H1 (cell line): ENCODE measurements around the gene RIT2. TPM values are rescaled to one million over a fixed set of nuclear protein-coding genes. Genes with fewer than 3 reads are reported as not detected.

ENCODE experiments used
- CTCF ChIA-PET: fragments of 300-600 bp; sonication (Branson Sonifier 250); formaldehyde crosslinking; loops from one replicate; lab custom pipeline; 2021; ENCODE audit not compliant: partially characterized antibody; lab: Charles Lee
- POLR2A ChIA-PET: fragments of 300-600 bp; sonication (Branson Sonifier 250); formaldehyde crosslinking; loops from one replicate; lab custom pipeline; 2021; ENCODE audit warnings: inconsistent platforms; ENCODE audit not compliant: partially characterized antibody; lab: Charles Lee
- DNase-seq, 2 experiments: peaks; one replicate each; pipeline versions ENCODE4 v3.0.0 to v3.0.0-alpha.2; 2010 to 2022; ENCODE audit warnings: low spot score in 2 of 2, low read depth in 1 of 2, mixed read lengths in 1 of 2
- FAIRE-seq: peaks from 2 replicates; lab custom pipeline; 2011; peaks lifted over from hg19 to GRCh38; lab: Jason Lieb, UNC
- H2AFZ ChIP-seq: 2 replicates; pipeline ENCODE4 v1.8.1; 2012; ENCODE audit warnings: low read length, inconsistent platforms
- H2AK5ac ChIP-seq: 2 replicates; pipeline ENCODE4 v1.6.1; 2013; ENCODE audit warnings: low read depth, low read length
- H2BK120ac ChIP-seq: replicated peaks from 2 replicates; pipeline ENCODE3; 2013; ENCODE audit warnings: low read depth, low read length, inconsistent platforms
- H2BK12ac ChIP-seq: 2 replicates; pipeline ENCODE4 v1.6.1; 2013; ENCODE audit warnings: low read depth, low read length
- H2BK15ac ChIP-seq: 2 replicates; pipeline ENCODE4 v1.6.1; 2013; ENCODE audit warnings: low read length
- H2BK20ac ChIP-seq: 2 replicates; pipeline ENCODE4 v1.6.1; 2013; ENCODE audit warnings: low read length
- H2BK5ac ChIP-seq: 2 replicates; pipeline ENCODE4 v1.6.1; 2013; ENCODE audit warnings: low read depth, low read length
- H3K14ac ChIP-seq: 2 replicates; pipeline ENCODE4 v1.6.1; 2013; ENCODE audit warnings: inconsistent platforms; ENCODE audit not compliant: insufficient read length
- H3K18ac ChIP-seq: 2 replicates; pipeline ENCODE4 v1.6.1; 2013; ENCODE audit warnings: low read length; ENCODE audit errors: extremely low read depth
- H3K23ac ChIP-seq: 2 replicates; pipeline ENCODE4 v1.6.1; 2013; ENCODE audit warnings: inconsistent platforms; ENCODE audit not compliant: insufficient read length
- H3K23me2 ChIP-seq: 2 replicates; pipeline ENCODE4 v1.6.1; 2013; ENCODE audit warnings: low read depth, low read length
- H3K27ac ChIP-seq: 2 replicates; pipeline ENCODE4 v1.6.1; 2011; ENCODE audit warnings: low read depth, low read length, inconsistent platforms
- H3K27me3 ChIP-seq, 4 experiments: replicated peaks in 1 of 4; 1 replicate in 1 of 4; 2 replicates in 3 of 4; pipeline versions ENCODE4 v1.6.1 to v1.8.1; 2011 to 2013; ENCODE audit warnings: low read length in 3 of 4, mild to moderate bottlenecking in 3 of 4, inconsistent platforms in 2 of 4, mixed read lengths in 2 of 4, moderate library complexity in 1 of 4; ENCODE audit not compliant: control insufficient read depth in 3 of 4, insufficient read depth in 3 of 4; ENCODE audit errors: extremely low read depth in 1 of 4
- H3K36me3 ChIP-seq, 4 experiments: 2 replicates each; pipeline versions ENCODE4 v1.6.1 to v1.8.1; 2011 to 2013; ENCODE audit warnings: mild to moderate bottlenecking in 4 of 4, low read length in 3 of 4, moderate library complexity in 2 of 4, control low read depth in 1 of 4, inconsistent platforms in 1 of 4; ENCODE audit not compliant: insufficient read depth in 4 of 4, control insufficient read depth in 2 of 4
- H3K4ac ChIP-seq: replicated peaks from 2 replicates; pipeline ENCODE3; 2013; ENCODE audit warnings: low read length, low read depth, mixed read lengths, inconsistent platforms; ENCODE audit not compliant: insufficient read length
- H3K4me1 ChIP-seq, 4 experiments: replicated peaks in 1 of 4; 1 replicate in 1 of 4; 2 replicates in 3 of 4; pipeline versions ENCODE4 v1.6.1 to v1.8.1; 2011 to 2013; ENCODE audit warnings: low read length in 3 of 4, inconsistent platforms in 2 of 4, mixed read lengths in 1 of 4; ENCODE audit not compliant: insufficient read depth in 4 of 4, control insufficient read depth in 3 of 4
- H3K4me2 ChIP-seq, 2 experiments: 2 replicates each; pipeline versions ENCODE4 v1.6.1 to v1.8.1; 2011 to 2013; ENCODE audit warnings: low read depth in 2 of 2, low read length in 2 of 2, control low read depth in 1 of 2, inconsistent platforms in 1 of 2, mild to moderate bottlenecking in 1 of 2; ENCODE audit not compliant: insufficient read depth in 1 of 2
- H3K4me3 ChIP-seq, 4 experiments: fragments of 200-600, 300-600 bp in 1 of 4; sonication (generic), shearing (Covaris generic), sonication (Bioruptor Twin) in 1 of 4; 2 replicates each; pipeline versions ENCODE4 v1.5.1 to v1.8.1; 2011 to 2016; ENCODE audit warnings: low read length in 4 of 4, low read depth in 3 of 4, control low read depth in 2 of 4, inconsistent platforms in 2 of 4, mild to moderate bottlenecking in 2 of 4, mixed read lengths in 1 of 4, moderate library complexity in 1 of 4; ENCODE audit not compliant: insufficient read depth in 2 of 4; ENCODE audit errors: extremely low read depth in 1 of 4
- H3K56ac ChIP-seq: replicated peaks from 2 replicates; pipeline ENCODE3; 2013; ENCODE audit warnings: low read depth, mild to moderate bottlenecking, mixed read lengths, low read length, inconsistent platforms; ENCODE audit not compliant: insufficient read length
- H3K79me1 ChIP-seq: 2 replicates; pipeline ENCODE4 v1.6.1; 2013; ENCODE audit warnings: low read depth, low read length, control low read depth
- H3K79me2 ChIP-seq, 2 experiments: 2 replicates each; pipeline versions ENCODE4 v1.6.1 to v1.8.1; 2012 to 2013; ENCODE audit warnings: low read length in 2 of 2, mild to moderate bottlenecking in 2 of 2, inconsistent platforms in 1 of 2; ENCODE audit not compliant: insufficient read depth in 2 of 2, control insufficient read depth in 1 of 2
- H3K9ac ChIP-seq, 4 experiments: replicated peaks in 1 of 4; 1 replicate in 1 of 4; 2 replicates in 3 of 4; pipeline versions ENCODE4 v1.6.1 to v1.8.1; 2011 to 2013; ENCODE audit warnings: low read depth in 3 of 4, low read length in 3 of 4, control low read depth in 2 of 4, mild to moderate bottlenecking in 2 of 4, moderate library complexity in 2 of 4, inconsistent platforms in 1 of 4; ENCODE audit errors: extremely low read depth in 1 of 4
- H3K9me3 ChIP-seq, 2 experiments: 2 replicates each; pipeline versions ENCODE4 v1.6.1 to v1.8.1; 2012 to 2013; ENCODE audit warnings: mild to moderate bottlenecking in 2 of 2, moderate library complexity in 2 of 2, control low read depth in 1 of 2, inconsistent platforms in 1 of 2, low read depth in 1 of 2, low read length in 1 of 2, mixed read lengths in 1 of 2; ENCODE audit not compliant: insufficient read depth in 2 of 2
- H4K20me1 ChIP-seq, 2 experiments: replicated peaks in 1 of 2; 2 replicates each; pipeline versions ENCODE3 to v1.8.1; 2011 to 2013; ENCODE audit warnings: inconsistent platforms in 2 of 2, low read length in 2 of 2, mild to moderate bottlenecking in 1 of 2; ENCODE audit not compliant: insufficient read depth in 2 of 2, control insufficient read depth in 1 of 2
- H4K5ac ChIP-seq: 2 replicates; pipeline ENCODE4 v1.6.1; 2013; ENCODE audit warnings: low read length, low read depth, mixed read lengths, inconsistent platforms; ENCODE audit not compliant: insufficient read length
- H4K8ac ChIP-seq: 2 replicates; pipeline ENCODE4 v1.8.0; 2013; ENCODE audit warnings: mild to moderate bottlenecking, moderate library complexity, low read length, inconsistent platforms; ENCODE audit not compliant: insufficient read depth; ENCODE audit errors: extremely low read depth
- H4K91ac ChIP-seq: replicated peaks from 2 replicates; pipeline ENCODE3; 2013; ENCODE audit warnings: low read length, mixed read lengths, inconsistent platforms; ENCODE audit not compliant: insufficient read length
- MAFK ChIP-seq: IDR thresholded peaks from 2 replicates; pipeline ENCODE4 v1.6.1; 2012; ENCODE audit warnings: low read depth, mild to moderate bottlenecking, improper control_type of control experiment, low read length
- RBBP5 ChIP-seq: IDR thresholded peaks from 2 replicates; pipeline ENCODE4 v1.7.1; 2012; ENCODE audit warnings: low read depth, mild to moderate bottlenecking, inconsistent platforms, low read length, moderate library complexity, borderline replicate concordance
- TBP ChIP-seq: IDR thresholded peaks from 2 replicates; pipeline ENCODE4 v1.6.1; 2011; ENCODE audit warnings: low read depth, low read length, improper control_type of control experiment
- WGBS, 2 experiments: shearing (Covaris generic) in 1 of 2; methylation state at CpG; one replicate each; pipeline versions ENCODE4 v1.1.6 to v1.1.7; 2013 to 2015; ENCODE audit warnings: low lambda C conversion rate in 2 of 2, mixed read lengths in 2 of 2, inconsistent platforms in 1 of 2, low coverage in 1 of 2, missing lambda C conversion rate in 1 of 2; ENCODE audit not compliant: insufficient replicate concordance in 2 of 2, insufficient coverage in 1 of 2, insufficient read length in 1 of 2; ENCODE audit errors: extremely low coverage in 1 of 2, missing lambda C conversion rate in 1 of 2; 5-methylcytosine and 5-hydroxymethylcytosine counted together
- polyA plus RNA-seq, 7 experiments: library from polyadenylated mRNA; depleted of rRNA in 3 of 7; stranded (reverse) in 5 of 7; unstranded in 2 of 7; fragments of >200 nt in 5 of 7; fragments of 200-250 nt in 2 of 7; gene quantifications; 1 replicate in 5 of 7; 2 replicates in 1 of 7; 4 replicates in 1 of 7; pipeline versions ENCODE4 v1.2.1 to v1.2.3, GENCODE V29; 2011 to 2013; ENCODE audit warnings: missing spikeins in 2 of 7, mixed read lengths in 2 of 7
- total RNA-seq: library from RNA; stranded (reverse); fragmentation: NEBNext Ultra II Directional; extraction: Animal tissue kit (Norgen Biotek cat#: 25700); gene quantifications from 2 replicates; pipeline ENCODE4 v1.2.1, GENCODE V29; 2021

Gene RIT2
- total and polyA plus RNA-seq, 2 of the 8 experiments (the other 6 are each of a cell fraction or from before 2014, with no cell fraction given) = 0.67 to 3.2 TPM

DNA sequence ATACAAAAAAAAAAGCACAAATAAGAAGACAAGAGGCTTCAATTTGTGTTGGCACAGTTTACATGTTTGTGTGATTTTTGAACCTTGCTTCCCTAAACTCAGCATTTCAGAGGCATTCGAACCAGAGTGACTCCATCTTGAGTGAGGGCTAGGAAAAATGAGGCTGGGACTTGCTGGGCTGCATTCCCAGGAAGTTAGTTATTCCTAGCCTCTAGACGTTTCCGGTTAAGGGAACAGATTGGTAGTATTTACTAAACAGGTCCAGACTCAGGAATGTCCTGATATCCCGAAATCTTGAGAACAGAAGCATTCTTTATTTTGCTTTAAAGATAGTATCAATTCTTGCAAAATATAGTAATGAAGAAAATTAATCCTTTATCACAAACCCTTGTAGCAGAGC, 46.7 kb downstream of the RIT2 start:
- no peaks in the 10 kb centered on the region for H3K23me2 ChIP-seq
- CTCF ChIA-PET = interaction anchor here (1.3 kb wide), 1 partner anchor 8 kb away, joined by 3 read pairs; no protein-coding TSS in a partner anchor
- no peak overlapping the region for H4K91ac ChIP-seq
- no peaks in the 10 kb centered on the region for H3K9me3 ChIP-seq
- H3K18ac ChIP-seq = no peak overlapping the region
- no peak overlapping the region for H2AFZ ChIP-seq
- H3K4ac ChIP-seq = no peak overlapping the region
- H3K9ac ChIP-seq = no peak overlapping the region
- no peak overlapping the region for H3K27ac ChIP-seq
- POLR2A ChIA-PET = no interaction called here
- H2AK5ac ChIP-seq = no peak overlapping the region
- WGBS, 2 experiments = 83% methylated on average over 4 of the region's 4 CpGs; no CpG with 5 or more reads in 1 of the 2 experiments
- H2BK15ac ChIP-seq = no peak overlapping the region
- H3K36me3 ChIP-seq = no peaks in the 10 kb centered on the region
- no peak overlapping the region for H2BK12ac ChIP-seq
- H3K4me2 ChIP-seq = no peak overlapping the region
- H3K56ac ChIP-seq = no peak overlapping the region
- H4K20me1 ChIP-seq = no peaks in the 10 kb centered on the region
- no peak overlapping the region for H3K23ac ChIP-seq
- no peak overlapping the region for H2BK120ac ChIP-seq
- DNase-seq = no peak
- H3K79me2 ChIP-seq = no peaks in the 10 kb centered on the region
- no peaks in the 10 kb centered on the region for H3K27me3 ChIP-seq
- H4K8ac ChIP-seq = no peak overlapping the region
- H3K4me3 ChIP-seq = no peak overlapping the region
- H3K14ac ChIP-seq = no peak overlapping the region
- no peak overlapping the region for H4K5ac ChIP-seq
- H2BK5ac ChIP-seq = no peak overlapping the region
- TF ChIP-seq TBP = no peak
- no peak for TF ChIP-seq RBBP5
- no peak for TF ChIP-seq MAFK
- no peaks in the 10 kb centered on the region for H3K79me1 ChIP-seq
- FAIRE-seq = no peak
- no peak overlapping the region for H2BK20ac ChIP-seq
- H3K4me1 ChIP-seq = peaks cover 0 to 12% (median under 1%) of the 10 kb centered on the region in 4 experiments; a peak in 1 of 7 replicates
